Measurements from ENCODE around the gene C1orf198. TPM values are rescaled to one million over a fixed set of nuclear protein-coding genes. Genes with fewer than 3 reads are reported as not detected.

Gene C1orf198
- total RNA-seq, 1 donor from 2014 or later: 48.5 TPM

DNA sequence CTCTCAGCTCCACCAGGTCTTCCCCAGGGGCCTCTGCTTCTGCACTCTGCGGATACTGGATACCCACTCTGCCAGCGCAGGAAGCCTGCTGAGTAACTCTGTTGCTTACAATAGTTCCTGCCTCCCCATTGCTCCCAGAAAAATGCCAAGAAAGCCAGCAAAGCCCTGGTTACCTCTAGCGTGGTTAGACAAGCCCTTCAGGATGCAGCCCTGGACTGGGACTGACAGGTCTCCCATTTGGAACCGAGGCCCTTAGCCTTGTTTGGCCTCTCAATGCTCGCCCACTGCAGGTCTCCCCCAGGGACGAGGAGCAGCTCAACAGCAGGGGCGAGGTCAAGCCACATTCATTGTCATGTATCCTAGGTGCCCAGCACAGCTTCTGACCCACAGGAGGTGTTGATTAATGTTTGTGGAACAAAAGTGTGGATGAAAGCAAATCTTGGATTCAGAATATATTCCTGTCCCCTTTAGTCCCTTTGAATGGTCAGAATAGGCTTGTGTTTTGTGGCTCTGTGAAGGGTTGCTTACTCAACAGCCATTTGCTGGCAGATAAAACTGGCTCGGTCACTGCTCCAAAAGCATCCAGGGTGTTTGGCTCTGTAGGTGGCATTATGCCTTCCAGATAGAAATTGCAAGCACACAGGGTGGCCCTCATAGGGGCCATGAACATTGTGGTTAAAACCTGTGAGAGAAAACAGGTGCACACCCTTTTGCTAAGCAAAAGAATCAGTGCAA lies 58.9 kb downstream of the C1orf198 start:
- H2AFZ ChIP-seq (replicated peaks): no peak overlapping the region
- H3K9me3 ChIP-seq (ENCODE audit: low read depth): peaks cover 18% of the 10 kb centered on the region
- TF ChIP-seq, protein P1, sequence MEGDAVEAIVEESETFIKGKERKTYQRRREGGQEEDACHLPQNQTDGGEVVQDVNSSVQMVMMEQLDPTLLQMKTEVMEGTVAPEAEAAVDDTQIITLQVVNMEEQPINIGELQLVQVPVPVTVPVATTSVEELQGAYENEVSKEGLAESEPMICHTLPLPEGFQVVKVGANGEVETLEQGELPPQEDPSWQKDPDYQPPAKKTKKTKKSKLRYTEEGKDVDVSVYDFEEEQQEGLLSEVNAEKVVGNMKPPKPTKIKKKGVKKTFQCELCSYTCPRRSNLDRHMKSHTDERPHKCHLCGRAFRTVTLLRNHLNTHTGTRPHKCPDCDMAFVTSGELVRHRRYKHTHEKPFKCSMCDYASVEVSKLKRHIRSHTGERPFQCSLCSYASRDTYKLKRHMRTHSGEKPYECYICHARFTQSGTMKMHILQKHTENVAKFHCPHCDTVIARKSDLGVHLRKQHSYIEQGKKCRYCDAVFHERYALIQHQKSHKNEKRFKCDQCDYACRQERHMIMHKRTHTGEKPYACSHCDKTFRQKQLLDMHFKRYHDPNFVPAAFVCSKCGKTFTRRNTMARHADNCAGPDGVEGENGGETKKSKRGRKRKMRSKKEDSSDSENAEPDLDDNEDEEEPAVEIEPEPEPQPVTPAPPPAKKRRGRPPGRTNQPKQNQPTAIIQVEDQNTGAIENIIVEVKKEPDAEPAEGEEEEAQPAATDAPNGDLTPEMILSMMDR (IDR thresholded peaks at IDR 0.05): no peak
- TF ChIP-seq EZH2phosphoT487 (IDR thresholded peaks at IDR 0.05): no peak
- no peak for TF ChIP-seq EZH2 (IDR thresholded peaks at IDR 0.05)
- Mint-ChIP-seq H3K9me3 (peaks cover 18% of the 10 kb centered on the region), H3K4me1 (peaks cover 5% of the 10 kb centered on the region), H3K4me3 (no peak overlapping the region), H3K36me3 (no peaks in the 10 kb centered on the region), H3K27me3 (ENCODE audit: insufficient read depth, low read depth) (peaks cover 2% of the 10 kb centered on the region), H3K27ac (no peak overlapping the region)
- no peak overlapping the region for H3K4me2 ChIP-seq
- H3K79me2 ChIP-seq (ENCODE audit: low read depth): no peaks in the 10 kb centered on the region
- no peaks in the 10 kb centered on the region for H3F3A ChIP-seq (ENCODE audit: low read depth)
- no peak overlapping the region for H3K9ac ChIP-seq
- H3K36me3 ChIP-seq: no peaks in the 10 kb centered on the region
- no peaks in the 10 kb centered on the region for H4K20me1 ChIP-seq (ENCODE audit: low read depth)
- H3K4me3 ChIP-seq: no peak overlapping the region
- H3K27ac ChIP-seq: no peak overlapping the region
- no peaks in the 10 kb centered on the region for H3K4me1 ChIP-seq
- peaks cover 11% of the 10 kb centered on the region for H3K27me3 ChIP-seq
- no peak for DNase-seq (ENCODE audit: low spot score)

DNA sequence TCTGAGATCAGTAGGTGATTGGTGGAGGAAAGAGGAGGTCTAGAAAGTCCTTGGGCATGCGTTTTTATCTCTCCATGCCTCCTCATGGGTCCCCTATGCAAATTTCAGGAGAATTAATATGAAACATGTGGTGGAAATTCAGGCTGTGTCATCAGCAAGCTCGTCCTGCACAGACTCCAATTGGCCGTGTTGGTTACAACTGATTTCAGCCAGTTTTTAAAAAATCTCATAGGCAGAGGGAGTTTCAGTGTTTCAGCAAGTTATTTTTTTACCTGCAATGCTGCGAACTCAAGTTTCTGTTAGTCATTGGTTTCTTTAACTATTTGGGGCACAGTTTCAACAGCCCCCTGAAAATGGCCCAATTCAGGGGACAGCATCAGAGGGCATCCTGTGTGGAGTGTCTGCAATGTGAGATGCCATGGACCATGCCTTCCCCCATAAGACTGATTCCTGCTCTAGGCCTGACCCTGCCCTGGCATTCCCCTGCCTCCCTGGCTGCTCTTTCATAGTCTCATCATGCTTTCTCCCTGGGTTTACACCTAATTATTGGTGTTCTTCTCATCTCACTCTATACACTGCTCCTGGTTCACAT lies 59.9 kb downstream of the C1orf198 start:
- Mint-ChIP-seq H3K4me1 (peaks cover 5% of the 10 kb centered on the region), H3K4me3 (no peak overlapping the region), H3K27ac (no peak overlapping the region), H3K27me3 (ENCODE audit: insufficient read depth, low read depth) (peaks cover 2% of the 10 kb centered on the region), H3K36me3 (no peaks in the 10 kb centered on the region), H3K9me3 (peaks cover 18% of the 10 kb centered on the region)
- no peak for DNase-seq (ENCODE audit: low spot score)
- no peak overlapping the region for H3K9ac ChIP-seq
- H3K36me3 ChIP-seq: no peaks in the 10 kb centered on the region
- peaks cover 15% of the 10 kb centered on the region for H3K9me3 ChIP-seq (ENCODE audit: low read depth)
- no peak overlapping the region for H3K4me3 ChIP-seq
- TF ChIP-seq, protein P1 (IDR thresholded peaks at IDR 0.05): no peak
- TF ChIP-seq EZH2phosphoT487 (IDR thresholded peaks at IDR 0.05) (no peak), EZH2 (IDR thresholded peaks at IDR 0.05) (no peak)
- H3K4me1 ChIP-seq: no peaks in the 10 kb centered on the region
- no peaks in the 10 kb centered on the region for H3F3A ChIP-seq (ENCODE audit: low read depth)
- no peaks in the 10 kb centered on the region for H3K79me2 ChIP-seq (ENCODE audit: low read depth)
- peaks cover 13% of the 10 kb centered on the region for H3K27me3 ChIP-seq
- H2AFZ ChIP-seq (replicated peaks): no peak overlapping the region
- no peak overlapping the region for H3K4me2 ChIP-seq
- H3K27ac ChIP-seq: no peak overlapping the region
- H4K20me1 ChIP-seq (ENCODE audit: low read depth): no peaks in the 10 kb centered on the region

DNA sequence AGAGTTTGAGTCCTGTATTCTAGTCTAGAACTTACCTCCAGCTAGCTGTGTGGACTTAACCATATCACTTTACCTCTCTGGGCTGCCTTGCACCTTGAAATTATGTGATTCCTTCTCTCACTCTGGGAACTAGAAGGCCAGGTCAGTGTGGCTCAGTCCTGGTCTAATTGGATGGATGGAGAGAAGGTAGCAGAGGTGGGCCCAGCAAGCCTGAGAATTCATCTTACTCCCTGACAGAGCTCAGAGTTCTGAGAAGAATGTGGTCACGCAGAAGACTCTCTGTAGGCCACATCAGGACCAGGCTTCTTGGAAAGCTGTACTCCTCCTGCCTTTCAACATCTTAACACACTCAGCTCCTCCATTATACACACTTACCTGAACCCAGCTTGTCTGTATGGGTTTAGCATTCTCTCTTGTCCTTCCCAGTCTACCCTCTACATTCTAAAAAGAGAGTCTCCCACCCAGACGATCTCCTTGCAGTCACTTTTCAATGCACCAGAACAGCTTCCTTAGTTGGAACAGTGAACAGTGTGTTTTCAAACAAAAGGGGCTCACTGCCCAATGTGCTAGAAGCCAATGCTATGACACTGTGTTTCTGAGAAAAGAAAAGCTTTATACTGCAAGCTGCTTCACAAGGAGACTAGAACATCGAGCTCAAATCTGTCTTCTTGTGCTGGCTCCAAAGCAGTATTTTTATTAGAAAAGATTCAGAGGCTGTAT lies 60.6 kb downstream of the C1orf198 start:
- Histone ChIP-seq H2AFZ (replicated peaks) (no peak overlapping the region), H4K20me1 (ENCODE audit: low read depth) (no peaks in the 10 kb centered on the region), H3K4me1 (no peaks in the 10 kb centered on the region), H3K4me2 (no peak overlapping the region), H3K79me2 (ENCODE audit: low read depth) (no peaks in the 10 kb centered on the region), H3K27ac (no peak overlapping the region), H3K36me3 (no peaks in the 10 kb centered on the region), H3K9ac (no peak overlapping the region), H3K27me3 (peaks cover 13% of the 10 kb centered on the region), H3F3A (ENCODE audit: low read depth) (no peaks in the 10 kb centered on the region), H3K9me3 (ENCODE audit: low read depth) (peaks cover 10% of the 10 kb centered on the region), H3K4me3 (no peak overlapping the region)
- H3K4me3 Mint-ChIP-seq: no peak overlapping the region
- H3K36me3 Mint-ChIP-seq: no peaks in the 10 kb centered on the region
- DNase-seq (ENCODE audit: low spot score): no peak
- TF ChIP-seq EZH2 (IDR thresholded peaks at IDR 0.05): no peak
- no peak for TF ChIP-seq EZH2phosphoT487 (IDR thresholded peaks at IDR 0.05)
- TF ChIP-seq, protein P1 (IDR thresholded peaks at IDR 0.05): no peak
- peaks cover 12% of the 10 kb centered on the region for H3K9me3 Mint-ChIP-seq
- no peak overlapping the region for H3K27ac Mint-ChIP-seq
- peaks cover 5% of the 10 kb centered on the region for H3K4me1 Mint-ChIP-seq
- H3K27me3 Mint-ChIP-seq (ENCODE audit: insufficient read depth, low read depth): peaks cover 2% of the 10 kb centered on the region

Data from neural progenitor cell (in vitro differentiated cells).